Neural crest cell (in vitro differentiated cells): ENCODE results near the gene POLK. TPM values are rescaled to one million over a fixed set of nuclear protein-coding genes. Genes with fewer than 3 reads are reported as not detected.

ENCODE experiments used
- DNase-seq: peaks from one replicate; pipeline ENCODE4 v3.0.0; 2021; ENCODE audit warnings: low read depth, mixed read lengths, low spot score
- H3K27ac Mint-ChIP-seq: one replicate; pipeline ENCODE4 v1.8.0; 2021; ENCODE audit warnings: mild to moderate bottlenecking, mixed read lengths; ENCODE audit not compliant: unreplicated experiment
- H3K27me3 Mint-ChIP-seq: 2 replicates; pipeline ENCODE4 v1.8.0; 2021; ENCODE audit warnings: low read depth, mild to moderate bottlenecking, mixed read lengths
- H3K36me3 Mint-ChIP-seq: 2 replicates; pipeline ENCODE4 v1.8.0; 2021; ENCODE audit warnings: low read depth, mild to moderate bottlenecking, mixed read lengths
- H3K4me1 Mint-ChIP-seq: 2 replicates; pipeline ENCODE4 v1.8.0; 2021; ENCODE audit warnings: mixed read lengths
- H3K4me3 Mint-ChIP-seq: one replicate; pipeline ENCODE4 v1.8.0; 2021; ENCODE audit warnings: mild to moderate bottlenecking, mixed read lengths
- H3K9me3 Mint-ChIP-seq: 2 replicates; pipeline ENCODE4 v1.8.0; 2021; ENCODE audit warnings: mixed read lengths
- CTCF ChIP-seq: fragments of 200-600 bp; sonication (generic); conservative IDR thresholded peaks from 2 replicates; pipeline ENCODE4 v1.5.0; 2021; ENCODE audit warnings: antibody characterized with exemption, mild to moderate bottlenecking
- total RNA-seq: library from RNA; stranded (reverse); gene quantifications from 2 replicates; pipeline ENCODE4 v1.2.1, GENCODE V29; 2021

The POLK gene
- total RNA-seq, 1 donor from 2014 or later = 19.7 TPM

GRCh38 chr5:75622564-75622963 lies 110.9 kb downstream of the POLK start:
- no peak for TF ChIP-seq CTCF
- H3K27me3 Mint-ChIP-seq = peaks cover 2% of the 10 kb centered on the region
- DNase-seq = no peak
- H3K9me3 Mint-ChIP-seq = no peaks in the 10 kb centered on the region
- H3K27ac Mint-ChIP-seq = no peak overlapping the region
- no peaks in the 10 kb centered on the region for H3K36me3 Mint-ChIP-seq
- no peak overlapping the region for H3K4me3 Mint-ChIP-seq
- H3K4me1 Mint-ChIP-seq = no peaks in the 10 kb centered on the region

- TF ChIP-seq CTCF = no peak
- Mint-ChIP-seq H3K9me3 (no peaks in the 10 kb centered on the region), H3K4me1 (no peaks in the 10 kb centered on the region), H3K36me3 (no peaks in the 10 kb centered on the region), H3K27me3 (peaks cover 2% of the 10 kb centered on the region), H3K27ac (no peak overlapping the region), H3K4me3 (no peak overlapping the region)
- no peak for DNase-seq
Measured at GRCh38 chr5:75623846-75624245, 112.2 kb downstream of the POLK start.

GRCh38 chr5:75626959-75627358 lies 115.3 kb downstream of the POLK start:
- DNase-seq = no peak
- no peak overlapping the region for H3K4me3 Mint-ChIP-seq
- H3K4me1 Mint-ChIP-seq = no peaks in the 10 kb centered on the region
- H3K27ac Mint-ChIP-seq = no peak overlapping the region
- TF ChIP-seq CTCF = no peak
- H3K36me3 Mint-ChIP-seq = no peaks in the 10 kb centered on the region
- H3K9me3 Mint-ChIP-seq = no peaks in the 10 kb centered on the region
- no peaks in the 10 kb centered on the region for H3K27me3 Mint-ChIP-seq

- no peaks in the 10 kb centered on the region for H3K36me3 Mint-ChIP-seq
- TF ChIP-seq CTCF = no peak
- H3K9me3 Mint-ChIP-seq = no peaks in the 10 kb centered on the region
- no peak for DNase-seq
- no peaks in the 10 kb centered on the region for H3K4me1 Mint-ChIP-seq
- no peaks in the 10 kb centered on the region for H3K27me3 Mint-ChIP-seq
- no peak overlapping the region for H3K4me3 Mint-ChIP-seq
- H3K27ac Mint-ChIP-seq = no peak overlapping the region
Measured at GRCh38 chr5:75627801-75628200, 116.1 kb downstream of the POLK start.

- no peak for DNase-seq
- Mint-ChIP-seq H3K27ac (no peak overlapping the region), H3K27me3 (no peaks in the 10 kb centered on the region), H3K4me3 (no peak overlapping the region), H3K4me1 (no peaks in the 10 kb centered on the region), H3K9me3 (peaks cover 3% of the 10 kb centered on the region), H3K36me3 (no peaks in the 10 kb centered on the region)
- TF ChIP-seq CTCF = no peak
Measured at GRCh38 chr5:75630875-75631274, 119.2 kb downstream of the POLK start.

GRCh38 chr5:75632321-75632720 lies 120.6 kb downstream of the POLK start:
- no peaks in the 10 kb centered on the region for H3K4me1 Mint-ChIP-seq
- no peaks in the 10 kb centered on the region for H3K36me3 Mint-ChIP-seq
- no peak overlapping the region for H3K27ac Mint-ChIP-seq
- no peak for DNase-seq
- H3K4me3 Mint-ChIP-seq = no peak overlapping the region
- TF ChIP-seq CTCF = no peak
- H3K27me3 Mint-ChIP-seq = no peaks in the 10 kb centered on the region
- peaks cover 3% of the 10 kb centered on the region for H3K9me3 Mint-ChIP-seq
